GM12878 (cell line): ENCODE data around the gene OSBPL5. TPM values are rescaled to one million over a fixed set of nuclear protein-coding genes. Genes with fewer than 3 reads are reported as not detected.

Experiments
- ATAC-seq: fragments of 200-7000 bp; cut with Tn5 transposase; 3 replicates; pipeline ENCODE4 v1.9.1; 2020; ENCODE audit warnings: mild to moderate bottlenecking, moderate library complexity
- BruUV-seq: library from RNA; stranded (reverse); fragments of 400-500 nt; replicated peaks from 2 replicates; lab custom pipeline; 2021; lab: Mats Ljungman, UMichigan
- CTCF ChIA-PET: fragments of 300-600 bp; sonication (Branson Sonifier 250); formaldehyde crosslinking; extraction: SDS; loops from one replicate; lab custom pipeline; 2021; ENCODE audit warnings: inconsistent platforms; lab: Yijun Ruan, JAX
- POLR2A ChIA-PET: fragments of 350-600 bp; formaldehyde crosslinking; extraction: SDS; loops from one replicate; lab custom pipeline; 2021; ENCODE audit warnings: inconsistent platforms; lab: Charles Lee
- RAD21 ChIA-PET: fragments of 300-600 bp; sonication (Branson Sonifier 250); formaldehyde crosslinking; loops from one replicate; lab custom pipeline; 2023; ENCODE audit warnings: antibody characterized with exemption; ENCODE audit not compliant: unreplicated experiment; lab: Charles Lee
- SMC1A ChIA-PET: fragments of 300-600 bp; sonication (Branson Sonifier 250); formaldehyde crosslinking; loops from one replicate; lab custom pipeline; 2023; ENCODE audit not compliant: unreplicated experiment, uncharacterized antibody; lab: Charles Lee
- DNase-seq: peaks from one replicate; pipeline ENCODE4 v3.0.0-alpha.2; 2011; ENCODE audit warnings: low read depth, low spot score
- FAIRE-seq: peaks from 3 replicates; lab custom pipeline; 2011; peaks lifted over from hg19 to GRCh38; lab: Jason Lieb, UNC
- H2AFZ ChIP-seq: 2 replicates; pipeline ENCODE4 v1.6.0; 2011; ENCODE audit warnings: low read depth, low read length, control low read depth; ENCODE audit not compliant: control insufficient read depth
- H3K27ac ChIP-seq: 2 replicates; pipeline ENCODE4 v1.5.1; 2011; ENCODE audit warnings: control low read depth; ENCODE audit not compliant: control insufficient read depth, insufficient read depth
- H3K27me3 ChIP-seq, 2 experiments: replicated peaks in 1 of 2; 2 replicates each; pipeline versions ENCODE4 v1.6.0 to v1.6.1; 2011; ENCODE audit warnings: low read length in 1 of 2; ENCODE audit not compliant: control insufficient read depth in 2 of 2, insufficient read depth in 2 of 2
- H3K36me3 ChIP-seq, 2 experiments: 2 replicates each; pipeline ENCODE4 v1.5.1; 2011; ENCODE audit warnings: low read length in 1 of 2; ENCODE audit not compliant: control insufficient read depth in 2 of 2, insufficient read depth in 2 of 2
- H3K4me1 ChIP-seq: 2 replicates; pipeline ENCODE4 v1.6.1; 2011; ENCODE audit warnings: mild to moderate bottlenecking, low read length, moderate library complexity, mixed read lengths; ENCODE audit not compliant: control insufficient read depth, insufficient read depth
- H3K4me2 ChIP-seq: 2 replicates; pipeline ENCODE4 v1.6.0; 2011; ENCODE audit warnings: control low read depth; ENCODE audit not compliant: control insufficient read depth, insufficient read depth
- H3K4me3 ChIP-seq: fragments of 200-600 bp; sonication (generic); 2 replicates; pipeline ENCODE4 v1.5.1; 2016
- H3K79me2 ChIP-seq: 2 replicates; pipeline ENCODE4 v1.6.0; 2011; ENCODE audit warnings: low read length; ENCODE audit not compliant: control insufficient read depth, insufficient read depth
- H3K9ac ChIP-seq: 2 replicates; pipeline ENCODE4 v1.8.0; 2011; ENCODE audit warnings: low read length, control low read depth, mixed read lengths; ENCODE audit not compliant: control insufficient read depth, insufficient read depth
- H3K9me3 ChIP-seq: replicated peaks from 3 replicates; pipeline ENCODE4 v1.5.1; 2011; ENCODE audit warnings: mild to moderate bottlenecking, low read length; ENCODE audit not compliant: control insufficient read depth, insufficient read depth
- H4K20me1 ChIP-seq: 2 replicates; pipeline ENCODE4 v1.6.0; 2011; ENCODE audit not compliant: control insufficient read depth, insufficient read depth
- IKZF2 ChIP-seq, 2 experiments: fragments of 450-650 bp; IDR thresholded peaks; 2 replicates each; pipeline ENCODE4 v1.6.1; 2017; ENCODE audit warnings: mild to moderate bottlenecking in 2 of 2, moderate library complexity in 2 of 2
- MYC ChIP-seq: IDR thresholded peaks from 2 replicates; pipeline ENCODE4 v1.6.1; 2011; ENCODE audit warnings: mild to moderate bottlenecking, low read length, moderate library complexity, inconsistent platforms; ENCODE audit not compliant: insufficient read depth, insufficient replicate concordance, insufficient read length, severe bottlenecking
- NFYB ChIP-seq: IDR thresholded peaks from 2 replicates; pipeline ENCODE4 v1.6.1; 2011; ENCODE audit warnings: low read depth, mild to moderate bottlenecking, low read length, improper control_type of control experiment, moderate library complexity; ENCODE audit not compliant: insufficient read depth
- POLR2A ChIP-seq: IDR thresholded peaks from 2 replicates; pipeline ENCODE4 v1.6.1; 2011; ENCODE audit warnings: low read depth, mild to moderate bottlenecking, low read length
- RAD21 ChIP-seq: IDR thresholded peaks from 2 replicates; pipeline ENCODE4 v1.6.1; 2011; ENCODE audit warnings: mild to moderate bottlenecking, low read depth, low read length, moderate library complexity; ENCODE audit not compliant: insufficient read depth
- ZNF217 ChIP-seq: fragments of 450-650 bp; IDR thresholded peaks from 2 replicates; pipeline ENCODE4 v1.6.1; 2017; ENCODE audit warnings: antibody characterized with exemption, mild to moderate bottlenecking
- WGBS: methylation state at CpG from one replicate; pipeline ENCODE4 v1.1.6; 2016; ENCODE audit warnings: low lambda C conversion rate; ENCODE audit not compliant: insufficient replicate concordance, insufficient coverage; ENCODE audit errors: missing lambda C conversion rate; 5-methylcytosine and 5-hydroxymethylcytosine counted together
- in situ Hi-C: fragments of 300-500 bp; cut with MboI; formaldehyde crosslinking; loops from 9 replicates; pipeline ENCODE4 v1.14.3; 2018; ENCODE audit warnings: mixed read lengths
- intact Hi-C: fragments of 100-400 bp; cut with micrococcal nuclease; formaldehyde crosslinking; loops from one replicate; pipeline ENCODE4 v1.14.2; 2022; ENCODE audit not compliant: unreplicated experiment
- polyA plus RNA-seq, 11 experiments: library from polyadenylated mRNA; depleted of rRNA in 4 of 11; unstranded in 6 of 11; stranded (reverse) in 5 of 11; fragments of >200 nt; fragmentation: Nextera tagmentation in 4 of 11; fragmentation: Illumina TruSeq in 1 of 11; extraction: Ambion mirVana in 4 of 11; extraction: Trizol in 1 of 11; gene quantifications; 1 replicate in 1 of 11; 2 replicates in 10 of 11; pipeline versions ENCODE4 v1.2.1 to v1.2.3, GENCODE V29; 2011 to 2016; ENCODE audit warnings: inconsistent platforms in 2 of 11, missing spikeins in 2 of 11, low read depth in 1 of 11
- total RNA-seq, 4 experiments: library from RNA; depleted of rRNA in 3 of 4; stranded (reverse); fragments of >200 nt in 3 of 4; fragmentation: Illumina TruSeq in 1 of 4; extraction: Trizol in 1 of 4; gene quantifications; 2 replicates each; pipeline versions ENCODE4 v1.2.1 to v1.2.3, GENCODE V29; 2013 to 2021
- TF ChIP-seq, protein P1 (sequence below): IDR thresholded peaks from 2 replicates; pipeline ENCODE4 v1.6.1; 2012; ENCODE audit warnings: low read length, inconsistent platforms
- TF ChIP-seq, protein P2 (sequence below): IDR thresholded peaks from 2 replicates; pipeline ENCODE4 v1.6.1; 2011; ENCODE audit warnings: borderline replicate concordance, low read depth, mild to moderate bottlenecking, moderate library complexity, mixed read lengths, low read length; ENCODE audit not compliant: insufficient read depth; ENCODE audit errors: extremely low read length
- TF ChIP-seq, protein P3 (sequence below): fragments of 450-650 bp; IDR thresholded peaks from 2 replicates; pipeline ENCODE4 v1.6.1; 2018; ENCODE audit warnings: mild to moderate bottlenecking, low read depth, moderate library complexity; ENCODE audit not compliant: partially characterized antibody

The OSBPL5 gene
- total and polyA plus RNA-seq, 10 of the 15 experiments (the other 5 are each of a cell fraction or from before 2014, with no cell fraction given) = not detected

DNA sequence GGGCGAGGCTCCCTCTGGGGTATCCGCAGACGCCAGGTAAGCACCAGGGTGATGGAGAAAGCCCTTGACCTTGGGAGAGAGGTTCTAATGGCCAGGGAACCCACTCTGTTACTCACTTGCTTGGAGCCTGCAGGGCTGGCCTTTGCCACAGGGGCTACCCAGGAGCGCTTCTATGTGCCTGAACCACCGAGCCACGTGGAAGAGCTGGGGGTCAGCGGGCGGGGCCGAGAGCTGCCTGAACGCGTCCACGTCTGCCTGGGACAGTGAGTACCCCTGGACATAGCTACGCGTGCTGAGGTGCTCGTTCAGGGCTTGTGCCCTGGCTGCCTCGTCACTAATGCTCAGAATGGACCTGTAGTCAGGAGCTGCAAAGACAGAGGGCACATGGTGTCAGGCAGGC is 117.5 kb downstream of the OSBPL5 start:
- POLR2A ChIA-PET = interaction anchor here (1.1 kb wide), 1 partner anchor 13 kb away, joined by 3 read pairs; no protein-coding TSS in a partner anchor
- TF ChIP-seq, protein P1, sequence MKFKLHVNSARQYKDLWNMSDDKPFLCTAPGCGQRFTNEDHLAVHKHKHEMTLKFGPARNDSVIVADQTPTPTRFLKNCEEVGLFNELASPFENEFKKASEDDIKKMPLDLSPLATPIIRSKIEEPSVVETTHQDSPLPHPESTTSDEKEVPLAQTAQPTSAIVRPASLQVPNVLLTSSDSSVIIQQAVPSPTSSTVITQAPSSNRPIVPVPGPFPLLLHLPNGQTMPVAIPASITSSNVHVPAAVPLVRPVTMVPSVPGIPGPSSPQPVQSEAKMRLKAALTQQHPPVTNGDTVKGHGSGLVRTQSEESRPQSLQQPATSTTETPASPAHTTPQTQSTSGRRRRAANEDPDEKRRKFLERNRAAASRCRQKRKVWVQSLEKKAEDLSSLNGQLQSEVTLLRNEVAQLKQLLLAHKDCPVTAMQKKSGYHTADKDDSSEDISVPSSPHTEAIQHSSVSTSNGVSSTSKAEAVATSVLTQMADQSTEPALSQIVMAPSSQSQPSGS = no peak
- TF ChIP-seq POLR2A (peak; percentile 47), ZNF217 (no peak), IKZF2 (IDR thresholded peaks at IDR 0.05) (no peak), MYC (no peak), RAD21 (no peak), NFYB (no peak)
- TF ChIP-seq, protein P2, sequence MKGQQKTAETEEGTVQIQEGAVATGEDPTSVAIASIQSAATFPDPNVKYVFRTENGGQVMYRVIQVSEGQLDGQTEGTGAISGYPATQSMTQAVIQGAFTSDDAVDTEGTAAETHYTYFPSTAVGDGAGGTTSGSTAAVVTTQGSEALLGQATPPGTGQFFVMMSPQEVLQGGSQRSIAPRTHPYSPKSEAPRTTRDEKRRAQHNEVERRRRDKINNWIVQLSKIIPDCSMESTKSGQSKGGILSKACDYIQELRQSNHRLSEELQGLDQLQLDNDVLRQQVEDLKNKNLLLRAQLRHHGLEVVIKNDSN = no peak
- TF ChIP-seq, protein P3, sequence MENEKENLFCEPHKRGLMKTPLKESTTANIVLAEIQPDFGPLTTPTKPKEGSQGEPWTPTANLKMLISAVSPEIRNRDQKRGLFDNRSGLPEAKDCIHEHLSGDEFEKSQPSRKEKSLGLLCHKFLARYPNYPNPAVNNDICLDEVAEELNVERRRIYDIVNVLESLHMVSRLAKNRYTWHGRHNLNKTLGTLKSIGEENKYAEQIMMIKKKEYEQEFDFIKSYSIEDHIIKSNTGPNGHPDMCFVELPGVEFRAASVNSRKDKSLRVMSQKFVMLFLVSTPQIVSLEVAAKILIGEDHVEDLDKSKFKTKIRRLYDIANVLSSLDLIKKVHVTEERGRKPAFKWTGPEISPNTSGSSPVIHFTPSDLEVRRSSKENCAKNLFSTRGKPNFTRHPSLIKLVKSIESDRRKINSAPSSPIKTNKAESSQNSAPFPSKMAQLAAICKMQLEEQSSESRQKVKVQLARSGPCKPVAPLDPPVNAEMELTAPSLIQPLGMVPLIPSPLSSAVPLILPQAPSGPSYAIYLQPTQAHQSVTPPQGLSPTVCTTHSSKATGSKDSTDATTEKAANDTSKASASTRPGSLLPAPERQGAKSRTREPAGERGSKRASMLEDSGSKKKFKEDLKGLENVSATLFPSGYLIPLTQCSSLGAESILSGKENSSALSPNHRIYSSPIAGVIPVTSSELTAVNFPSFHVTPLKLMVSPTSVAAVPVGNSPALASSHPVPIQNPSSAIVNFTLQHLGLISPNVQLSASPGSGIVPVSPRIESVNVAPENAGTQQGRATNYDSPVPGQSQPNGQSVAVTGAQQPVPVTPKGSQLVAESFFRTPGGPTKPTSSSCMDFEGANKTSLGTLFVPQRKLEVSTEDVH = no peak
- WGBS = 97% methylated on average over 16 of the region's 16 CpGs
- SMC1A ChIA-PET = interaction anchor here (0.6 kb wide), 1 partner anchor 10 kb away, joined by 3 read pairs; no protein-coding TSS in a partner anchor
- peaks cover 3% of the 10 kb centered on the region; the same call in 1 of the 2 replicates for H4K20me1 ChIP-seq
- H2AFZ ChIP-seq = no peak overlapping the region
- CTCF ChIA-PET = interaction anchor here (0.7 to 8.2 kb wide), 4 partner anchors 10 to 43 kb away, joined by 4 to 95 read pairs (median 40); partner anchors contain the start of gene CARS1
- DNase-seq (no peak), FAIRE-seq (no peak), ATAC-seq (no peak)
- H3K79me2 ChIP-seq = peaks cover 53% of the 10 kb centered on the region
- no peak overlapping the region for H3K4me3 ChIP-seq
- H3K9ac ChIP-seq = no peak overlapping the region
- no peaks in the 10 kb centered on the region for H3K27me3 ChIP-seq
- peaks cover 0 to 17% of the 10 kb centered on the region in 2 experiments; a peak in 2 of 4 replicates for H3K36me3 ChIP-seq
- H3K4me2 ChIP-seq = no peak overlapping the region
- intact Hi-C loops = no loop called here
- H3K9me3 ChIP-seq = no peaks in the 10 kb centered on the region
- RAD21 ChIA-PET = no interaction called here
- H3K27ac ChIP-seq = no peak overlapping the region
- peaks cover 29% of the 10 kb centered on the region for H3K4me1 ChIP-seq
- BruUV-seq = no TSS peak
- in situ Hi-C loops = no loop called here
